ENCODE data around the gene MT1M.
"Not testable (repeated sequence)": the region's sequence is repeated elsewhere in the genome, so short reads cannot be mapped to it uniquely, and the experiment has no call there.

Gene MT1M

GRCh38 chr16:56608043-56608875 lies 24.2 kb upstream of the MT1M start, which contains the start of gene MT2A:
MT2A (plus strand) TSS chr16:56608584; CDS start chr16:56608656, 72 bp downstream.
- in situ Hi-C loops (cut with MboI; ENCODE audit: low sequenced_read_pairs): no loop called here

- in situ Hi-C loops (cut with MboI; ENCODE audit: low sequenced_read_pairs): no loop called here
Observed at GRCh38 chr16:56608876-56609462, 23.5 kb upstream of the MT1M start.

DNA sequence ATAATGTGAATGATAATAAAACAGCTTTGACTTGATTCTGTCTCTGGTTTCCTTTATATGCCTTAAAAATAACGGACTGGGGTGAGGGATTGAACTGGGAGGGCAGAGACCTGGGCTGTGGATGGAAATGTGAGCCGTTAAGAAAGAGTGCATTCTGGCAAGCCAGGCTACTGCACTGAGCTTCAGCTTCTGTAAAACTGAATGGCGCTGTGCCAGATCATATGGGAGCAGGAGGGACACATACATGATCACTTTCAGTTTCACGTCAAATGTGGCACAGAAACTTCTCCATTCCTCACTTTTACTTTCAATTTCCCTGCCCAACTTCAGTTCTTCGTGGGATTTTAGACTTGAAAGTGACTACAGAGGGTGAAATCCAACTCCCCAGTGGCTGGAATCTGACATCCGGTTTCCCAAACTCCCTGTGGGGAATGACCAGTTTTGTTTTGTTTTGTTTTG lies 23.0 kb upstream of the MT1M start:
- in situ Hi-C loops (cut with MboI; ENCODE audit: low sequenced_read_pairs): no loop called here

GRCh38 chr16:56610017-56610608 lies 22.3 kb upstream of the MT1M start:
- in situ Hi-C loops (cut with MboI; ENCODE audit: low sequenced_read_pairs): no loop called here

GRCh38 chr16:56610609-56611111 lies 21.8 kb upstream of the MT1M start:
- in situ Hi-C loops (cut with MboI; ENCODE audit: low sequenced_read_pairs): no loop called here

GRCh38 chr16:56611281-56611833 lies 21.1 kb upstream of the MT1M start:
- in situ Hi-C loops (cut with MboI; ENCODE audit: low sequenced_read_pairs): no loop called here

DNA sequence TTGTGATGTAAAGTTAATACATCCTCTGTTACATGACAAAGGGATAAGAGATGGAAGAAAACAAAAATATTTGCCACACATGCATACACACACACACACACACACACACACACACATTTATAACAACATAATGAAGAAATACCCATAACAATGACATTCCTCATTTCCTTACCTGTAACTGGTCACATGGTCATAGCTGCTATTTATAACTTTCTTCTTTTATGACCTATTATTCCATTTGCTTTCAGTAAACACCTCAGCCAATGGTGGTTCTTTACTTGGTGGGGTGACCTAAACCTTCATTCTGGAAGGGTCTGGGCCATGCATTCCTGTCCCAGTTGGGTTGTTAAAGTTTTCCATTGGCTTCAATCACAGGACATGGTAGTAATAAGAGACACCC lies 18.8 kb upstream of the MT1M start:
- in situ Hi-C loops (cut with MboI; ENCODE audit: low sequenced_read_pairs): no loop called here

DNA sequence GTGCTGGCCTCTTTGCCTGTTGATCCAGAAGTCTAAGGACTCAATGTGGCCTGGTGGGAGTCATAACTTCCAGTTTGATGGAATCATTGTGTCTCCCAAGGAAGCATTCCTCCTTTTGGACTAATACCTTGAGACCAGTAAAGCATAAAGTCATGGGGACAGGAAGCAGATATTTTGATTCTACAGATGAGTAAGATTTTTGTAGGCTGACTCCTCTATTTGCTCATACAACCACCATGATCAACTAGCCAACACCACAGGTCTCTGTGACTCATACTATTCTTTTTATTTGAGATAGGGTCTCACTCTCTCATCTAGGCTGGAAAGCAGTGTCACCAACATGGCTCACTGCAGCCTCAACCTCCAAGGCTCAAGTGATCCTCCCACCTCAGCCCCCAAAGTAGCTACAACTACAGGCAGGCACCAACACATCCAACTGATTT lies 17.9 kb upstream of the MT1M start:
- in situ Hi-C loops (cut with MboI; ENCODE audit: low sequenced_read_pairs): no loop called here

- in situ Hi-C loops (cut with MboI; ENCODE audit: low sequenced_read_pairs): no loop called here
Observed at GRCh38 chr16:56615353-56615752, 17.1 kb upstream of the MT1M start.

GRCh38 chr16:56616608-56617211 lies 15.7 kb upstream of the MT1M start:
- in situ Hi-C loops (cut with MboI; ENCODE audit: low sequenced_read_pairs): no loop called here

DNA sequence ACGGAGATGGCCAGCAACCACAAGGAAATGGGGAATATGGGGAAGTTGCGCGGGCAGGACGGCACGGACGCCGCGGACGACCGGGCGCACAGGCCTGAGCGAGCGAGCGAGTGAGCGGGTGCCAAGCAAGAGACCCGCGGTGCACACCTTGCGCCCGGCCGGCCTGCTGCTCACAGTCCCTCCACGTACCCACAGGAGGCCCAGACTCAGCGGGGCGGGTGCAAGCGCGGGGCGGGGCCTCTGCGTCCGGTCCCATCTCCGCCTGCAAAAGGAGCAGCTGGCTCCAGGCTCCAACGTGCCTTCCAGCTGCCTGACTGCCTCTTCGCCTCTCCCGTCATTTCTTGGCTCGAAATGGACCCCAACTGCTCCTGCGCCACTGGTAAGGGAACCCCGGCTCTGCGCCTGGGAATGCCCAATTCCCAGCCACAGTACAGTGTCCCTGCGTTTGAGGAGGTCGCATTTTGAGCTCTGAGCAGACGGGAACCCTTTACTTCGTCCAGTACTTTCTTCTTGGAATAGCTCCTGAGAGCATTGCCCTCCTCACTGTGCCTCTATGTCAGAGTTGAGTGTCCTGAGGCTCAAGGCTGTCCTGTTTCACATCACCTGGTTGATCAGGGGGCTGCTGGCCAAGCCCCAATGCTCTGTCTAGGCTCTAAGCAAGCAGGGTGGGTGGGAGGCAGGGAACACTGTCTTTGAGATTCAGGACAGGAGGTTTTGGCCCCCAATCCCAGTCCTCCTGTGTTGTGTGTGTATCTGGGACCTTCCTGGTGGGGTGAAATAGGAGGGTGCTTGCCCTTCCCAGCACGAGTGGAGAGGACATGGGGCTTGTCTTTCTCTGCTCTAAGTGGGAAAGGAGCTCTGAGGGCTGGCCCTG lies 15.0 kb upstream of the MT1M start:
- in situ Hi-C loops (cut with MboI; ENCODE audit: low sequenced_read_pairs): no loop called here

- in situ Hi-C loops (cut with MboI; ENCODE audit: low sequenced_read_pairs): no loop called here
Observed at GRCh38 chr16:56618138-56618537, 14.3 kb upstream of the MT1M start.

GRCh38 chr16:56620339-56620897 lies 12.0 kb upstream of the MT1M start:
- in situ Hi-C loops (cut with MboI; ENCODE audit: low sequenced_read_pairs): no loop called here

GRCh38 chr16:56621665-56622445 lies 10.6 kb upstream of the MT1M start:
- in situ Hi-C loops (cut with MboI; ENCODE audit: low sequenced_read_pairs): not testable (repeated sequence)

- in situ Hi-C loops (cut with MboI; ENCODE audit: low sequenced_read_pairs): not testable (repeated sequence)
Observed at GRCh38 chr16:56623184-56623583, 9.3 kb upstream of the MT1M start.

- in situ Hi-C loops (cut with MboI; ENCODE audit: low sequenced_read_pairs): no loop called here
Observed at GRCh38 chr16:56623637-56624036, 8.8 kb upstream of the MT1M start.

GRCh38 chr16:56625140-56625942 lies 7.1 kb upstream of the MT1M start, which contains the start of gene MT1E:
MT1E (plus strand) TSS chr16:56625781; CDS start chr16:56625852, 71 bp downstream.
- in situ Hi-C loops (cut with MboI; ENCODE audit: low sequenced_read_pairs): no loop called here
